GM12872 (cell line): Measurements from ENCODE around the gene EGFR.

Experiments
- CTCF ChIP-seq: IDR thresholded peaks from 3 replicates; pipeline ENCODE4 v1.5.1; 2011; ENCODE audit warnings: low read depth, mild to moderate bottlenecking, low read length, moderate library complexity; ENCODE audit not compliant: insufficient read depth

Gene EGFR

GRCh38 chr7:55081068-55081467 lies 62.3 kb downstream of the EGFR start:
- TF ChIP-seq CTCF, result no peak

DNA sequence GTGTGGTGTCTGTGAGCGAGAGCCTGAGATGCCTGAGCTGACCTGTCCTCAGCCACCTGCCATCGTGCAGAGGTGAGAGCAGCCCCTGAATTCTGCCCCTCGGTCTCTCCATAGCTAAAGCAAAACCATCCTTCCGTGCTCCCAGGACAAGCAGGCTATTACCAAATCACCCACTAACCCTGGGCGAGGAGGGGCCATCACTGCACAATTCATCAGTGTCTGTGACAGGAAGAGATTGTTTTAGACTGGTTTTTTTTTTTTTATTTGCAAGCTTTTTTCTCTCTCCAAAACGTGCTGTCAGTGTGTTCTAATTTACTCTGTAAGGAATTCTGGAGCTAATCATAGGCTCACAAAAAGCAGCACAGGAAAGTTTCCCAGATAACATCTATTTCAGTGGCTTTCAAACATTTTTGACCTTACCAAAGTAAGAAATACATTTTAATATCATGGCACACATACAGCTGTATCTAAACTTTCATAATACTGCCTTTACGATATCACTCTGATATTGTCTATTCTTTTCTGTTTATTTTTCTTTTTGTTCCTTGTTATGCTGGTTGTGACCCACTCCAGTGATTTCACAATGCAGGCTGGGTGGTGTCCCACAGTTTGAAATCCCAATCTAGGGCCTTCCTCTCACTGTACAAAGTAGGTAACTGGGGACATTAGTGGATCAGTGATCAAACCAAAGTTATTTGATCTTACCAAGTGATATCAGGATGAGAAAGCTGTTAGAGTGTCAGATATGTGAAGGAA lies 62.8 kb downstream of the EGFR start:
- TF ChIP-seq CTCF, result no peak

DNA sequence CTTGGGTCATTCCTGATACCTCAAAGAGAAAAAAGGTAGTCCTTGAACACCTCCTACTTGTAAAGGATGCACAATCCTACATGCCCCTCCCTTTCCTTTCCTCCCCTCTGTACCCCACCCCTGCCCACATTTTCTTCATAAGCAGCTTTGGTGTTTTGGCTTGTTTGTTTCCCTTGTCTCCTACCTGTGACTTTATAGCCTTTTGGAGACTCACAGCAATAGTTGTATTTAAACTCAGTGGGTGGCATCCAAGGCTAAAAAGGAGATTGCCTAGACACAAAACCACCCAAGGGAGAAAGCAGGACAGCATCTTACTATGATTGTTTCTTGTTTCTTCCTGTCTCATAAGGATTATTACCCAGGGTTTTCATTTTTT lies 63.4 kb downstream of the EGFR start:
- no peak for TF ChIP-seq CTCF

DNA sequence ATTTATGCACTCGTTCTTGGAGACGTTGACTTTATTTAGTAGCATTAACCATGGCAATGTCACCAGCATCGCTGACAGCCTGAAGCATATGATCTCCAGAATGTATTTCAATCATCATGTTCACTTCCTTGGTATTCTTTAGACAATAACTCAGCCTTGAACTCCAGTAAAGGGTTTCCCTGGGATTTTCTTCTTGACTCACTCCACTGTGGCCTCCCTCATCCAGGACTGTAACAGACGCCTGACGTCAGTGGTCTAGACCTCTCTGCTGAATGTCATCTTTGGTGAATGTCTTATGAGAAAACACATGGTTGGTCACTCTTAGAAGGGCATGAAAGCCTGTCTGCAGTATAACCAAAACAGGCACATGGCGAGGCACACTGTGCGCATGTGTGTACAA lies 64.4 kb downstream of the EGFR start:
- no peak for TF ChIP-seq CTCF

- TF ChIP-seq CTCF, result no peak
Measured at GRCh38 chr7:55084307-55084706, 65.5 kb downstream of the EGFR start.

DNA sequence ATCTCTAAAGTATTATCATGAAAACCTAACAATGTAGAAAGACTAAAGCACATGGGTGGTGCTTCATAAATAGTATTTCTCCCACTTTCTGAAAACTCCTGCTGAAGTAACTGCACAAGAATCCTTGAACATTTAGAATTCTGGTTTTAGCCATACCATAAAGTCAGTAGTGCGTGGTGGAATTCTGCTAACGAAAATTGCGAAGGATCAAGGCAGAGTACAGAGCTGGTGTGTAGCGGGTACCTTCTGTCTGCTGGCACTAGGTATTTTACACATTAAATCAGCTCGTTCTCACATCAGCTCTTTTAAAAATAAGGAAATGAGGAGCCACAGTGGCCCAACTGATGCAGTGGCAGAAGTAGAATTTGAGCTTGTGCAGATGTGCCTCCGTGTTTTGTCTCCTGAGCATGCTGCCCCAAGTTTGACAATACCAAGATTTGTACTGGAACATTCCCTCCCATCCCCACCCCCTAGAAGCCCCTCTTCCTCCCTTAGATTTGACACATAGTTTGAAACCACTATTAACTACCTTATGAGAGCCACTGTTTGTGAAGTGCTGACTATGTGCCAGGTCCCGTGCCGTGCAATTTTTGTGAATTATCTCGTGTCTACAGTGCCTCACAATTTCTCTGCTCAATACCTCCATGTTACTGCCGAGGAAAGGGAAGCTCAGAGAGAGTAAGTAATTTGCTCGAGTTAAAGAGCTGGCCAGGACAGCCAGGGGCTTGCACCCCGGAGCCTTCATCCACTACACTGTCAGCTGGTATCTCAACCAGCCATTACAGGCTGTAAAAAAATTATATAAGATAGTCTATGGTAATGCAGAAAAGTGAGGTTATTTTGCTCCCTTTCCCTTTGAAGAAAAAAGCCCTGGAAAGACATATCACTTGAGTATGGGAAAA lies 66.9 kb downstream of the EGFR start:
- no peak for TF ChIP-seq CTCF

GRCh38 chr7:55086413-55087201 lies 67.8 kb downstream of the EGFR start:
- no peak for TF ChIP-seq CTCF
